SK-N-SH (cell line): ENCODE results near the gene NDC80. TPM values are rescaled to one million over a fixed set of nuclear protein-coding genes. Genes with fewer than 3 reads are reported as not detected.

ENCODE experiments used
- CTCF ChIA-PET: fragments of 300-600, 350-600 bp; formaldehyde crosslinking; extraction: SDS; loops from one replicate; lab custom pipeline; 2021; lab: Yijun Ruan, JAX
- POLR2A ChIA-PET: fragments of 350-600 bp; sonication (Branson Sonifier 250); formaldehyde crosslinking; extraction: SDS; loops from one replicate; lab custom pipeline; 2020; ENCODE audit warnings: antibody characterized with exemption, inconsistent platforms; lab: Yijun Ruan, JAX
- DNase-seq: peaks from one replicate; pipeline ENCODE4 v3.0.0; 2012
- H2AFZ ChIP-seq: fragments of 200-600 bp; sonication (generic); 2 replicates; pipeline ENCODE4 v1.8.1; 2016; ENCODE audit warnings: antibody characterized with exemption, mild to moderate bottlenecking, low read depth
- H3F3A ChIP-seq: fragments of 200-600 bp; sonication (generic); replicated peaks from 2 replicates; pipeline ENCODE3; 2016; ENCODE audit warnings: antibody characterized with exemption, mild to moderate bottlenecking; ENCODE audit not compliant: insufficient read depth
- H3K27ac ChIP-seq, 2 experiments: fragments of 200-500 bp in 1 of 2; fragments of 200-600 bp in 1 of 2; sonication (Bioruptor generic) in 1 of 2; sonication (generic), shearing (Covaris generic) in 1 of 2; 2 replicates each; pipeline versions ENCODE4 v1.5.1 to v1.6.1; 2014 to 2016; ENCODE audit warnings: low read depth in 2 of 2, inconsistent platforms in 1 of 2, low read length in 1 of 2, mild to moderate bottlenecking in 1 of 2, mixed read lengths in 1 of 2
- H3K27me3 ChIP-seq: fragments of 200-600 bp; sonication (generic), shearing (Covaris generic); 2 replicates; pipeline ENCODE4 v1.6.1; 2016; ENCODE audit warnings: mixed run types; ENCODE audit not compliant: insufficient read depth
- H3K36me3 ChIP-seq, 2 experiments: fragments of 200-500 bp in 1 of 2; fragments of 200-600 bp in 1 of 2; sonication (Bioruptor generic) in 1 of 2; sonication (generic) in 1 of 2; replicated peaks in 1 of 2; 2 replicates each; pipeline versions ENCODE3 to v1.5.1; 2014 to 2016; ENCODE audit warnings: low read length in 1 of 2, mild to moderate bottlenecking in 1 of 2; ENCODE audit not compliant: insufficient read depth in 2 of 2, control insufficient read depth in 1 of 2
- H3K4me1 ChIP-seq, 2 experiments: fragments of 200-500 bp in 1 of 2; fragments of 200-600 bp in 1 of 2; sonication (Bioruptor generic) in 1 of 2; sonication (generic), shearing (Covaris generic) in 1 of 2; 2 replicates each; pipeline versions ENCODE4 v1.5.1 to v1.6.1; 2014 to 2016; ENCODE audit warnings: low read depth in 1 of 2, low read length in 1 of 2, mixed run types in 1 of 2; ENCODE audit not compliant: insufficient read depth in 2 of 2, control insufficient read depth in 1 of 2
- H3K4me2 ChIP-seq: fragments of 200-600 bp; sonication (generic), shearing (Covaris generic); 2 replicates; pipeline ENCODE4 v1.6.1; 2017; ENCODE audit warnings: mixed run types
- H3K4me3 ChIP-seq, 2 experiments: fragments of 200-500 bp in 1 of 2; fragments of 200-600 bp in 1 of 2; sonication (Bioruptor generic) in 1 of 2; sonication (generic), shearing (Covaris generic) in 1 of 2; 2 replicates each; pipeline versions ENCODE4 v1.5.1 to v1.8.1; 2014 to 2016; ENCODE audit warnings: low read depth in 2 of 2, inconsistent platforms in 1 of 2, low read length in 1 of 2, mild to moderate bottlenecking in 1 of 2, mixed read lengths in 1 of 2, moderate library complexity in 1 of 2
- H3K79me2 ChIP-seq: fragments of 200-600 bp; sonication (generic); 2 replicates; pipeline ENCODE4 v1.8.1; 2017; ENCODE audit warnings: mild to moderate bottlenecking; ENCODE audit not compliant: insufficient read depth
- H3K9ac ChIP-seq: fragments of 200-600 bp; sonication (generic); 2 replicates; pipeline ENCODE4 v1.6.1; 2017; ENCODE audit warnings: mixed run types
- H3K9me2 ChIP-seq: fragments of 200-600 bp; sonication (generic); 2 replicates; pipeline ENCODE4 v1.6.1; 2017; ENCODE audit warnings: mixed run types
- H3K9me3 ChIP-seq: fragments of 200-600 bp; sonication (generic); 2 replicates; pipeline ENCODE4 v1.6.1; 2017; ENCODE audit warnings: mixed run types, mild to moderate bottlenecking, moderate library complexity
- H4K20me1 ChIP-seq: fragments of 200-600 bp; sonication (generic); 2 replicates; pipeline ENCODE4 v1.6.1; 2017; ENCODE audit warnings: mild to moderate bottlenecking, mixed run types; ENCODE audit not compliant: insufficient read depth
- CHD2 ChIP-seq: fragments of 150-350 bp; IDR thresholded peaks from 2 replicates; pipeline ENCODE4 v1.6.1; 2018; ENCODE audit warnings: low read length; ENCODE audit not compliant: partially characterized antibody
- ELF1 ChIP-seq: IDR thresholded peaks from 2 replicates; pipeline ENCODE4 v1.4.0; 2012
- EP300 ChIP-seq, 2 experiments: IDR thresholded peaks; 2 replicates each; pipeline versions ENCODE4 v1.4.0 to v1.6.1; 2012; ENCODE audit warnings: borderline replicate concordance in 1 of 2, low read depth in 1 of 2, low read length in 1 of 2
- FOSL2 ChIP-seq: IDR thresholded peaks from 2 replicates; pipeline ENCODE4 v1.4.0; 2012; ENCODE audit warnings: low read depth, mild to moderate bottlenecking, moderate library complexity, borderline replicate concordance
- FOXJ3 ChIP-seq: sonication (generic); formaldehyde crosslinking; IDR thresholded peaks from 2 replicates; pipeline ENCODE4 v1.5.1; 2020; ENCODE audit warnings: mild to moderate bottlenecking, missing genetic modification reagents
- GABPA ChIP-seq: IDR thresholded peaks from 2 replicates; pipeline ENCODE4 v1.4.0; 2012; ENCODE audit warnings: low read depth, mild to moderate bottlenecking
- GATA2 ChIP-seq: sonication (generic); formaldehyde crosslinking; IDR thresholded peaks from 2 replicates; pipeline ENCODE4 v1.5.0; 2020; ENCODE audit warnings: mild to moderate bottlenecking, missing genetic modification reagents
- JUND ChIP-seq: IDR thresholded peaks from 2 replicates; pipeline ENCODE4 v1.4.0; 2012
- MEF2A ChIP-seq: IDR thresholded peaks from 2 replicates; pipeline ENCODE4 v1.4.0; 2012; ENCODE audit warnings: low read depth, borderline replicate concordance
- PBX3 ChIP-seq: IDR thresholded peaks from 2 replicates; pipeline ENCODE4; 2012
- POLR2AphosphoS5 ChIP-seq: IDR thresholded peaks from 2 replicates; pipeline ENCODE4 v1.6.1; 2012; ENCODE audit warnings: low read depth, low read length
- RCOR1 ChIP-seq: fragments of 150-350 bp; IDR thresholded peaks from 2 replicates; pipeline ENCODE4 v1.6.1; 2017; ENCODE audit warnings: antibody characterized with exemption, low read length
- SIN3A ChIP-seq: IDR thresholded peaks from 2 replicates; pipeline ENCODE4 v1.6.1; 2012; ENCODE audit warnings: low read depth, mild to moderate bottlenecking, low read length, moderate library complexity, borderline replicate concordance
- SMC3 ChIP-seq: IDR thresholded peaks from 2 replicates; pipeline ENCODE4 v1.6.1; 2012; ENCODE audit warnings: low read depth, low read length, improper control_type of control experiment
- YY1 ChIP-seq: IDR thresholded peaks from 2 replicates; pipeline ENCODE4 v1.4.0; 2012; ENCODE audit warnings: low read depth, mild to moderate bottlenecking
- whole genome bisulfite sequencing: methylation state at CpG from one replicate; pipeline ENCODE4 v1.1.6; 2017; ENCODE audit warnings: low lambda C conversion rate; 5-methylcytosine and 5-hydroxymethylcytosine counted together
- polyA plus RNA-seq, 3 experiments: library from polyadenylated mRNA; depleted of rRNA; stranded (reverse); fragments of >200 nt; gene quantifications; 2 replicates each; pipeline ENCODE4 v1.2.3, GENCODE V29; 2012
- TF ChIP-seq, protein P1 (sequence below): IDR thresholded peaks from 2 replicates; pipeline ENCODE4 v1.6.1; 2012; ENCODE audit warnings: mild to moderate bottlenecking, low read depth, low read length, moderate library complexity
- TF ChIP-seq, protein P2 (sequence below): IDR thresholded peaks from 2 replicates; pipeline ENCODE4 v1.4.0; 2012; ENCODE audit warnings: low read depth
- TF ChIP-seq, protein P3 (sequence below): fragments of 150-350 bp; IDR thresholded peaks from 2 replicates; pipeline ENCODE4 v1.6.1; 2016; ENCODE audit warnings: mild to moderate bottlenecking, low read depth, low read length

Gene NDC80
- polyA plus RNA-seq, 1 of the 3 experiments (the other 2 are of a cell fraction) = 11.3 TPM

DNA sequence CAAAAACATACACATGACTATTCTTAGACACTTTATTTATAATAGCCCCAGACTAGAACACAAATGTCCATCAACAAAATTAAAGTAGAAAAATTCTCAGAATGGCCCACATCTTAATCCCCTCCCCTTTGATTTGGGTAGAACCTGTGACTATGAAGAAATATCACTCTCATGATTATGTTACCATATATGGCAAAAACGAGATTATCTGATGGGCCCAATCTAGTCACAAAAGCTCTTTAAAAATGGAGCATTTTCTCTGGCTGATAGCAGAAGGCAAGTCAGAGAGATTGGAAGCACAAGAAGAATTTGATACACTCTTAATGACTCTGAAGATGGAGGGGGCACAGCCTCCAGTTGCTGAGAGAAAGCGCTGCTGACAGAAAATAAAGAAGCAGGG is 39.6 kb upstream of the NDC80 start (continued):
- TF ChIP-seq FOSL2 = no peak

- H3K4me1 ChIP-seq = peaks cover 0 to 4% of the 10 kb centered on the region in 2 experiments; a peak in 1 of 4 replicates
- no peaks in the 10 kb centered on the region for H4K20me1 ChIP-seq
- 89% methylated on average over 2 of the region's 2 CpGs for WGBS
- no peak for DNase-seq
- no peaks in the 10 kb centered on the region for H3K9me3 ChIP-seq
- H3F3A ChIP-seq = no peaks in the 10 kb centered on the region
- no peak overlapping the region for H3K27ac ChIP-seq
- no peak overlapping the region for H3K4me3 ChIP-seq
- H3K9ac ChIP-seq = no peak overlapping the region
- no peak for TF ChIP-seq YY1
- no peak for TF ChIP-seq SIN3A
- no peak for TF ChIP-seq JUND
- no peak overlapping the region for H2AFZ ChIP-seq
- no peaks in the 10 kb centered on the region; the same call in 1 of the 2 replicates for H3K9me2 ChIP-seq
- no peak overlapping the region for H3K4me2 ChIP-seq
- H3K36me3 ChIP-seq = peaks cover 0 to 3% of the 10 kb centered on the region in 2 experiments
- ChIA-PET POLR2A (no interaction called here), CTCF (interaction anchor here (2.2 kb wide), 1 partner anchor 15 kb away, joined by 11 read pairs; no protein-coding TSS in a partner anchor)
- H3K79me2 ChIP-seq = no peaks in the 10 kb centered on the region
- H3K27me3 ChIP-seq = no peaks in the 10 kb centered on the region
These were observed 38.6 kb upstream of the NDC80 start for GRCh38 chr18:2532797-2533196.

GRCh38 chr18:2534906-2535305 is 36.5 kb upstream of the NDC80 start:
- Histone ChIP-seq H3K36me3 (peaks cover 0 to 9% of the 10 kb centered on the region in 2 experiments), H3K79me2 (no peaks in the 10 kb centered on the region), H3K9me2 (no peaks in the 10 kb centered on the region), H3K4me1 (peaks cover 0 to 16% of the 10 kb centered on the region in 2 experiments; a peak in 2 of 4 replicates), H3K27me3 (no peaks in the 10 kb centered on the region), H4K20me1 (no peaks in the 10 kb centered on the region), H3K4me3 (no peak overlapping the region), H3K4me2 (no peak overlapping the region), H3K9me3 (no peaks in the 10 kb centered on the region), H3K9ac (no peak overlapping the region)
- DNase-seq = no peak
- CTCF ChIA-PET = interaction anchor here (2.2 kb wide), 1 partner anchor 13 kb away, joined by 11 read pairs; no protein-coding TSS in a partner anchor
- POLR2A ChIA-PET = no interaction called here
- TF ChIP-seq EP300 (IDR thresholded peaks at IDR 0.05; ENCODE audit: borderline replicate concordance in 1 of 2, low read depth in 1 of 2, low read length in 1 of 2) (no peak), JUND (no peak), SIN3A (no peak), FOXJ3 (CRISPR knock-in tag) (no peak), SMC3 (no peak), RCOR1 (no peak), GABPA (no peak), GATA2 (CRISPR knock-in tag) (no peak), POLR2AphosphoS5 (no peak), ELF1 (no peak), CHD2 (no peak), PBX3 (no peak), MEF2A (no peak)
- TF ChIP-seq, protein P1, sequence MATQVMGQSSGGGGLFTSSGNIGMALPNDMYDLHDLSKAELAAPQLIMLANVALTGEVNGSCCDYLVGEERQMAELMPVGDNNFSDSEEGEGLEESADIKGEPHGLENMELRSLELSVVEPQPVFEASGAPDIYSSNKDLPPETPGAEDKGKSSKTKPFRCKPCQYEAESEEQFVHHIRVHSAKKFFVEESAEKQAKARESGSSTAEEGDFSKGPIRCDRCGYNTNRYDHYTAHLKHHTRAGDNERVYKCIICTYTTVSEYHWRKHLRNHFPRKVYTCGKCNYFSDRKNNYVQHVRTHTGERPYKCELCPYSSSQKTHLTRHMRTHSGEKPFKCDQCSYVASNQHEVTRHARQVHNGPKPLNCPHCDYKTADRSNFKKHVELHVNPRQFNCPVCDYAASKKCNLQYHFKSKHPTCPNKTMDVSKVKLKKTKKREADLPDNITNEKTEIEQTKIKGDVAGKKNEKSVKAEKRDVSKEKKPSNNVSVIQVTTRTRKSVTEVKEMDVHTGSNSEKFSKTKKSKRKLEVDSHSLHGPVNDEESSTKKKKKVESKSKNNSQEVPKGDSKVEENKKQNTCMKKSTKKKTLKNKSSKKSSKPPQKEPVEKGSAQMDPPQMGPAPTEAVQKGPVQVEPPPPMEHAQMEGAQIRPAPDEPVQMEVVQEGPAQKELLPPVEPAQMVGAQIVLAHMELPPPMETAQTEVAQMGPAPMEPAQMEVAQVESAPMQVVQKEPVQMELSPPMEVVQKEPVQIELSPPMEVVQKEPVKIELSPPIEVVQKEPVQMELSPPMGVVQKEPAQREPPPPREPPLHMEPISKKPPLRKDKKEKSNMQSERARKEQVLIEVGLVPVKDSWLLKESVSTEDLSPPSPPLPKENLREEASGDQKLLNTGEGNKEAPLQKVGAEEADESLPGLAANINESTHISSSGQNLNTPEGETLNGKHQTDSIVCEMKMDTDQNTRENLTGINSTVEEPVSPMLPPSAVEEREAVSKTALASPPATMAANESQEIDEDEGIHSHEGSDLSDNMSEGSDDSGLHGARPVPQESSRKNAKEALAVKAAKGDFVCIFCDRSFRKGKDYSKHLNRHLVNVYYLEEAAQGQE = no peak
- TF ChIP-seq, protein P2, sequence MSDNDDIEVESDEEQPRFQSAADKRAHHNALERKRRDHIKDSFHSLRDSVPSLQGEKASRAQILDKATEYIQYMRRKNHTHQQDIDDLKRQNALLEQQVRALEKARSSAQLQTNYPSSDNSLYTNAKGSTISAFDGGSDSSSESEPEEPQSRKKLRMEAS = no peak
- TF ChIP-seq, protein P3, sequence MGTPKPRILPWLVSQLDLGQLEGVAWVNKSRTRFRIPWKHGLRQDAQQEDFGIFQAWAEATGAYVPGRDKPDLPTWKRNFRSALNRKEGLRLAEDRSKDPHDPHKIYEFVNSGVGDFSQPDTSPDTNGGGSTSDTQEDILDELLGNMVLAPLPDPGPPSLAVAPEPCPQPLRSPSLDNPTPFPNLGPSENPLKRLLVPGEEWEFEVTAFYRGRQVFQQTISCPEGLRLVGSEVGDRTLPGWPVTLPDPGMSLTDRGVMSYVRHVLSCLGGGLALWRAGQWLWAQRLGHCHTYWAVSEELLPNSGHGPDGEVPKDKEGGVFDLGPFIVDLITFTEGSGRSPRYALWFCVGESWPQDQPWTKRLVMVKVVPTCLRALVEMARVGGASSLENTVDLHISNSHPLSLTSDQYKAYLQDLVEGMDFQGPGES = no peak
- TF ChIP-seq, all 33 proteins: peak for 0
- Histone ChIP-seq H3K27ac (no peak overlapping the region), H2AFZ (no peak overlapping the region), H3F3A (no peaks in the 10 kb centered on the region)
- WGBS = 100% methylated on average over 1 of the region's 1 CpG
